ENCODE results near the gene KRTAP12-3.
"Not testable (repeated sequence)": the region's sequence is repeated elsewhere in the genome, so short reads cannot be mapped to it uniquely, and the experiment has no call there.

KRTAP12-3 gene

GRCh38 chr21:44627831-44628233 is 29.9 kb upstream of the KRTAP12-3 start:
- not testable (repeated sequence) for DNase-seq

DNA sequence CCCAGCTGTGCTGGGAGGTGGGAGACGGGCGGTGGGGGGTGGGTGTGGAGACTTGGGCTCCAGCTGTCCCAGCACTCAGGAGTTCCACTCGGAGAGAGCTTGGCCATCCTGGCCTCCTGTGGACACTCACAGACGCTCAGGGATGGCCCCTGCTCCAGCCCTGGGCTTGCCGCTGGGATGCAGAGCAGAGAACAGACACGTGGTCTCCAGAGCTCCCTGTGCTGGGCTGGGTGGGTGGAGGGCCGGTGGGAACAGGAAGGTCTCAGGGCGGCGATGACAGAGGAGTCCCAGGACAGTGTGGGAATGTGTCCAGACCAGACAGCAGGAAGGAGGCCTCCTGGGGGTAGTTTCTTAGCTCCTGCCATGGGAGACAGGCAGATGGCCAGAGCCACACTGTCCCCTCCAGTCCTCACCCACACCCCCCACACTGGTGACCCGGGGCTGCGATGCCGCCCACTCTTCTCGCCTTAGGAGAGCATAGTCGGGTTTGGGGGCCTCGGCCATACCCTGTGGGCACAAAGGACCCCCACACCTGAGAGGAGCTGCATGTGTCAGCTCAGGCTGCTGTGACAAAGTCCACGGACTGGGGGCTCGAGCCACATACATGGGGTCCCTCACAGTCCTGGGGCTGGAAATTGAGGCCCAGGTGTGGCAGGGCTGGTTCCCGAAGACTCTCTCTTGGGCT is 28.9 kb upstream of the KRTAP12-3 start:
- no peak for DNase-seq

- no peak for DNase-seq
Measured at GRCh38 chr21:44630440-44630839, 27.3 kb upstream of the KRTAP12-3 start.

DNA sequence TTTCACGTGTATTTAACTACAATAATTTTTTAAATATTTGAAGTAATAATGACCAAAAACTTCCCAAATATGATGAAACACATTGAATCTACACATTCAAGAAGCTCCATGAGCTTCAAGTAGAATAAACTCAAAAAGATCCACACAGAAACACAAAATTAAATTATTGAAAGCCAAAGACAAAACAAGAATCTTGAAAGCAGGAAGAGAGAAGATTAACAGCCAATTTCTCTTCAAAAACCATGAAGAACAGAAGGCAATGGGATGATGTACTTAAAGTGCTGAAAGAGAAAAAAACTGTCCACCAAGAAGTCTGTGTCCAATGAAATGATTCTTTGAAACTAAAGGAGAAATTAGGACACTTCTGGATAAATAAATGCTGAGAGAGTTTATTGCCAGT is 25.7 kb upstream of the KRTAP12-3 start:
- DNase-seq: no peak

DNA sequence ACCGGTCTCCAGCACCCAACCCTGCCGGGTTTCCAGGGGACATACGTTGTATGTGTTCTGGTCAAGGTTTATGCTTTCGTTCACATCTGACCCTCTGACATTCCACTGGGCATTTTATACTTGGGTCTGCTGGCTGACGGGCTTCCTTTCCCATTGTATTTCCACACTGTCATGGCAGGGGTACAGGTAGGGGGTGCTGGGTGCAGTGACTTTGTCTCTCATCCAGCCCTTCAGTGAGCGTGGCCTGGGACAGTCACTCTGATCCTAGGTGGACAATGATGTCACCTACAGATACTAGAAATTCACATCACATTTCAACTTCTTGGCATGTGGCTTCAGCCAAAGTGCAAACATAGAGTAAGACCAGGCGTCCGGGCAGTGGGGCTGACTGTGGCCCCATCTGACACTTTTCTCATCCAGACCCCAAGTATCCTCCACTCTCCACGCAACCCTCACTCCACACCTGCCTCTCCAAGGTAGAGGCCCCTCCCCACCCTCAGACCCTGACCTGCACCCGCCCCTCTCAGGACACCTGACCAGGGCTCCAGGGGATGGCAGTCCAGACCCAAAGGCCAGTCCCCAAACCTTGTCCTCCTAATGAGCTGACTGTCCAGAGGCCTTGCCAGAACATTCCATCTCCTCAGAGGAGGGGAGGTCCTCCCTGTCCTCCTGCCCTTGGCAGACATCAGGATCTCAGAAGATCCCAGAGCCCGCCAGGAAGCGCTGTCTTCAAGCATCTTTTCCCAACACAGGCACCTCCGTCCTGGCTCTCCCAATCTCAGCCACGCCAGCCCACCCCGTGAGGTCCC is 21.3 kb upstream of the KRTAP12-3 start:
- no peak for DNase-seq

DNA sequence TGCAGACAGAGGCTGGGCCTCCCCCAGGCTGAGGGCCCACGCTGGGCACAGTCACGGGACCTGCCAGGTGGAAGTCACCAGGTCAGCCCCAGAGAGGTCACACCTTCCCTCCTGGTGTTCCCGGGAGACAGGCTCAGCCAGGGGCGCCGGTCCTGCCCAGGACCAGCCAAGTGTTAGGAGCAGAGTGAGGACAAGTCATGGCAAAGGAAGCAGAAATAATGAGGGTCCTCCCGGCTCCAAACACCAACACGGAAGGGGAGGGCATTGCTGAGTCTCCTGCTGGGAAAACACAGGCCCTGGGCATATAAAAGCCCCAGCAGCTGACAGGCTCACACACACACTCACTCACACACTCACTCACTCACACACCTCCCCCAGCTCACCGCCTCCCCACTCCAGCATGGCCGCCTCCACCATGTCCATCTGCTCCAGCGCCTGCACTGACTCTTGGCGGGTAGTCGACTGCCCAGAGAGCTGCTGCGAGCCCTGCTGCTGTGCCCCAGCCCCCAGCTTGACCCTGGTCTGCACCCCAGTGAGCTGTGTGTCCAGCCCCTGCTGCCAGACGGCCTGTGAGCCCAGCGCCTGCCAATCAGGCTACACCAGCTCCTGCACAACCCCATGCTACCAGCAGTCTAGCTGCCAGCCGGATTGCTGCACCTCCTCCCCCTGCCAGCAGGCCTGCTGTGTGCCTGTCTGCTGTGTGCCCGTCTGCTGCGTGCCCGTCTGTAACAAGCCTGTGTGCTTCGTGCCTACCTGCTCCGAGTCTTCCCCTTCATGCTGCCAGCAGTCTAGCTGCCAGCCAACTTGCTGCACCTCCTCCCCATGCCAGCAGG is 20.5 kb upstream of the KRTAP12-3 start, which contains the start of gene KRTAP10-10:
Gene KRTAP10-10 (plus strand): TSS at position 339 of the 833 bp plus-strand sequence. CDS start 62 bp downstream, at position 401.
- no peak for DNase-seq

- not testable (repeated sequence) for DNase-seq
Measured at GRCh38 chr21:44637851-44638348, 19.8 kb upstream of the KRTAP12-3 start.

DNA sequence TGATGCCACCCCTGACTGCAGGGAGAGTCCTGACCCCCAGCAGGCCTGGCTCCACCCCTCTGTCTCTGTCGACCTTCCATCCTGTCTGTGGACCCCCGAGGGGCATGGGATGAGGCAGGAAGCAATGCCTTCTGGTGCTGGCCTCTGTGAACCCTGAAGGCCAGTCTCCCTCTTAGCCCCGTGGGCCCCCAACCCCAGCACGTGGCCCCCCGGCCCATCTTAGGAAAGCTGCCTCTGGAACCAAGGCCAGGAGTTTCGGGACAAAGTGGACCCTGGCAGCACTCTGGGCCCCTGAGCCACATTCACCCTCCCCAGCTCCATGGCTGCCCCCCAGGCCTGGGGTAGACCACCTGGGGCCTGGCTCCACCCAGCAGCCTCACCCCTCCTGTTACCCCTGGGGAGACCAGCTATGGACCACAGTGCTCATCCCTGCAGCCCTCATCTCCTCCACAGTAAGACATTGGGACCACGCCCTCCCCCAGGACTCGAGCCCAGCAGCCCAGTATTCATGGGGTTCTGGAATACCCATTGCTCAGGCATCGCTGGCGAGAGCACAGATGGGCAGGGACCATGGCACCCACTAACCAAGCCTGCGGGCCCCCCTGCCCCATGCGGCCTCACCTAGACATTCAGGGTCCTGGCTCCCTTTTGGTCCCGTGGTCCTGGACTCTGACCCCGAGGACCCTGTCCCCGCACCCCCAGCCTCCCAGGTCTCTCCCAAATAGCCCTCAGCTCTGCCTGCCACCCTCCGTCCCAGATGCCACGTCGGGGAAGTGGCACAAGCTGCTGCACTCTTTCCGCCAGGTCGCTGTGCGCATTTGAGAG is 19.0 kb upstream of the KRTAP12-3 start:
- DNase-seq: not testable (repeated sequence)

GRCh38 chr21:44639331-44639655 is 18.4 kb upstream of the KRTAP12-3 start:
- no peak for DNase-seq

- no peak for DNase-seq
Measured at GRCh38 chr21:44640761-44641160, 17.0 kb upstream of the KRTAP12-3 start.

DNA sequence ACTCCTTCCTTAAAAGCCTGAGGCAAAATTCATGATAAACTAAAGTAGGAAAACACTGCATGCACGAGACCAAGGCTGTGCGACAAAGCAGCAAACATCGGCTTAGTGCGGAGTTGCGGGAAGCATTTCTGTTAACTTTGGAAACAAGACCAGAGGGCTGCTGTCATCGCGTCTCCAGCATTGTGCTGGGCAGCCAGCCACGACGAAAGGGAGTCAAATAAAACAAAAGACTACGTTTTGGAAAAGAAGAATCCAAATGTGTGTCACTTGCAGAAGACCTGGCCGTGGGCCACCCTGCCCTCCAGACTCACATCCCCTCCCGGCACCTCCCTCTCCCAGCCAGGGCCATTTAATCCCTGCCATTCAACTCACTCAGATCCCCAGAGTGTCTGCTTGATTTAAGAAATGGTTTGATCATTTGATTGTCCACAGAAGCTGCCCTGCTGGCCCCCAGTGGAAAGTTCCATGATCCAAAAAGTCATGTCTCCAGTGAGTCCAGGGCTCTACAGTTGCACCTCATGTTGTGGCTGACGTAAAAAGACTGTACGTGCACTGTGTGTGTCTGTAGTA is 13.9 kb upstream of the KRTAP12-3 start:
- no peak for DNase-seq

DNA sequence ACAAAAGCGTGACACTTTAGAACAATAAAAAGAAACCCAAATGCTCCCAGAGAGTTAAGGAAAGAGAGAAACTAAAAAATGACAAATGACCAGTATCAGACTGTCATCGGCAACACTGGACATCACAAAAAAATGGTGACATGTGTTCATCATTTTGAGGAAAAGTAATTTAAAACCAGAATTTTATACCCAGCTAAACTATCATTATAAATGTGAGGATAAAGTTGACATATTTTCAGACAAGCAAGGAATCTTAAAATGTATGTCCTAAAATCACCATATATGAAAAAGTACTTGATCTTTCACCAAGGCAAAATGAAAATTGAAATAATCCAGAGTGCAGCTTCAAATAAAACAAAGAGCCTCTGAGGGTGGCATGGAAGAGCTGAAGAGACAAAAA is 12.9 kb upstream of the KRTAP12-3 start:
- DNase-seq: no peak

DNA sequence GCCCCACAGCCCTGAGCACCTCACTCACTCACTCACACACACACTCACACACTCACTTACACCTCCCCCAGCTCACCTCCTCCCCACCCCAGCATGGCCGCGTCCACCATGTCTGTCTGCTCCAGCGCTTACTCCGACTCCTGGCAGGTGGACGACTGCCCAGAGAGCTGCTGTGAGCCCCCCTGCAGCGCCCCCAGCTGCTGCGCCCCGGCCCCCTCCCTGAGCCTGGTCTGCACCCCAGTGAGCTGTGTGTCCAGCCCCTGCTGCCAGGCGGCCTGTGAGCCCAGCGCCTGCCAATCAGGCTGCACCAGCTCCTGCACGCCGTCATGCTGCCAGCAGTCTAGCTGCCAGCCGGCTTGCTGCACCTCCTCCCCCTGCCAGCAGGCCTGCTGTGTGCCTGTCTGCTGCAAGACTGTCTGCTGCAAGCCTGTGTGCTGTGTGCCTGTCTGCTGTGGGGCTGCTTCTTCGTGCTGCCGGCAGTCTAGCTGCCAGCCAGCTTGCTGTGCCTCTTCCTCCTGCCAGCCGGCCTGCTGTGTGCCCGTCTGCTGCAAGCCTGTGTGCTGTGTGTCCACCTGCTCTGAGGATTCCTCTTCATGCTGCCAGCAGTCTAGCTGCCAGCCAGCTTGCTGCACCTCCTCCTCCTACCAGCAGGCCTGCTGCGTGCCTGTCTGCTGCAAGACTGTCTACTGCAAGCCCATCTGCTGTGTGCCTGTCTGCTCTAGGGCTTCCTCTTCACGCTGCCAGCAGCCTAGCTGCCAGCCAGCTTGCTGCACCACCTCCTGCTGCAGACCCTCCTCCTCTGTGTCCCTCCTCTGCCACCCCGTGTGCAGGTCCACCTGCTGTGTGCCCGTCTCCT is 11.1 kb upstream of the KRTAP12-3 start, which contains the start of gene KRTAP10-11:
Gene KRTAP10-11 (plus strand): TSS at position 49 of the 856 bp plus-strand sequence. CDS start 45 bp downstream, at position 94.
- not testable (repeated sequence) for DNase-seq

DNA sequence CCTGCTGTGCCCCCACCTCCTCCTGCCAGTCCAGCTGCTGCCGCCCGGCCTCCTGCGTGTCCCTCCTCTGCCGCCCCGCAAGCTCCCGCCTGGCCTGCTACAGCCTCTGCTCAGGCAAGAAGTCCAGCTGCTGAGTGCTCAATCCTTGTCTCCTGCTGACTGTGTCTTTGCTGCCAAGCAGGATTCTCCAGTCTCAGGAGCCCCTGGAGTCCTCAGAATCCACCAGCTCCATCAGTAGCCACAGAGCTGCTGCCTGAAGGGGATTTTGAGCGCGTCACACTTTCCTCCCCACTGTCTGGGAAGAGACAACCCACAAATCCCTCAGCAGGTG is 10.5 kb upstream of the KRTAP12-3 start:
- DNase-seq: no peak

DNA sequence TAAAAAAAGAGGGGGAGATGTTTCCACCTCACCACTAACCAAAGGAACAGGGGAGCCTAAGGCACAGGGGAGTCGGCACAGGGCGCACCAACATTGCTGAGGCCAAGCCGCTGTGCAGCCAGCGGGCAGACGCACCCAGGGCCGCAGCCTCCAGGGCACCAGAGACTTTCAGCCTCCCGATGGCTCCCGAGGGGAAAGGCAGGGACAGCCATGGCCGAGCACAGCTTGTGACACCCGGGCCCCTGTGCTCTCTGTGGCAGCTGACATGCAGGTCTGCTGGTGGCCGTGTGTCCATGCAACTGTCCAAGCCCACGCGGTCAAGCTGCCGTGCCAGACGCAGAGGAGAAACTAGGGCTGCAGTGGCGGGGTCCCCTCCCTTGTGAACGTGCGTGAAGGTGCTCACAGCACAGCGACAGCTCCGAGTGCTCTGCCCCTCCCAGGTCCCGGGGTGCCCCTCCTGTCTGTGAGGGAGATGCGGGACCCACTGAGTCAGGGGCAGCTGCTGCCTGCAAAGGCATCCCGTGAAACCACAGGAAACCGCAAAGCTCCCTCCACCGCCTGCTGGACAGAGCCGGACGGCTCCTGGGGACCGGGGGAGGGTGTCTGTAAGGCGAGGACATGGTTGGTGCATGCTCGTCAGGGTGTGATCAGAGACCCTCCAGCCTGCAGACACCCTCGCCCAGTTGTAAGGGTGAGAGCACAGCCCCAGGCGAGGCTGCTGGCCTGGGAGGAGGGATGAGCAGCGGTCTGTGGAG is 9.0 kb upstream of the KRTAP12-3 start:
- no peak for DNase-seq

DNA sequence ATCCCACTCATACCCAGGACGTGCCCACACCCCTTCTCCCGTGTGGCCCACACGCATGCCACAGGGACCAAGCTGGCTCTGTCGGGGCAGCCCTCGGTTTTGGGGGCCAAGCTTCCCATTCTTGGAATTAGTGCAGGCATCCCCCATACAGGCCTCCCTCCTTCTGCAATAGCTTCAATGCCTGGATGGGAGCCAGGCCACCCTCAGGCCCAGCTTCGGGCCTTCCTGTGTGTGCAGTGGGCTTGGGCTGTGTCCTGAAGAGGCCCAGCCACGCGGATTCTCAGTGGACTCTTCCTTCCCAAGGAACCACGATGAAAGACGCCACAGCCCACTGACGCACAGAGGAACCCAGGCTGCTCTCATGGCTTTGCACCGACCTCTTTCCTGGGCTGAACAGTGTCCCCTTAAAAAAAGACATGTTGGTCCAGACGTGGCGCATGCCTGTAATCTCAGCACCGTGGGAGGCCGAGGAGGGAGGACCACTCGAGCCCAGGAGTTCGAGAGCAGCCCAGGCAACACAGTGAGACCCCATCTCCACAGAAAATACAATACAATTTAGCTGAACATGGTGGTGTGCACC is 8.1 kb upstream of the KRTAP12-3 start:
- no peak for DNase-seq

- no peak for DNase-seq
Measured at GRCh38 chr21:44650265-44650972, 7.3 kb upstream of the KRTAP12-3 start.

DNA sequence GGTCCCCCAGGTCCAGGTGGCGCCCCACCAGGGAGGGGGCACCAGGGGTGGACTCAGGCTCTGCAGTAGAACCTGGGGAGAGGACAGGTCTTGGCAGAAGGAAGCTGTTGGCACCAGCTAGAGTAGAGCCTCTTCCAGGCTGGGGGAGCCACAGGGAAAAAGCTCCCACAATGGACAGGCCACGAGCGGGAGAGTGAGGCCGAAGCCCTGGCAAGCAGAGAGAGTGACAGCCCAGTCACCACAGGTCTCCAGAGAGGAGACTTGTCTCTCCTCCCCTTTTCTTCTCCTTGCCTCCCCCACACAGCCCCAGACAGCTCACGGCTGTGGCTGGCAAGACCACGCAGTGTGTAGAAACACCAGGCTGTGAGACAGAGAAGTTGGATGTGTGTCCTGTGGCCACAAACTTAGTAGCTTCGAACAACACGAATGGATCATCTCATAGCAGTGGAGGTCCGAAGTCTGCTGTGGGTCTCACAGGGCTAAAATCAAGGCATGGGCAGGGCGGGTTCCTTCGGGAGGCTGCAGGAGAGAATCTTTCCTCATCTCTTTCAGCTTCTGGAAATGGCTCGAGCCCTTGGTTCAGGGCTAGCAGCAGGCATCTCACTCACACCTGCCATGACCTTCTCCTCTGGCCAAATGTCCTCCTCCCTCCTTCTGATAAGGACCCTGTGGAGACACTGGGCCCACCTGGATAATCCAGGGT is 6.6 kb upstream of the KRTAP12-3 start:
- no peak for DNase-seq
